Measurements from ENCODE around the gene TAOK2.

The TAOK2 gene

DNA sequence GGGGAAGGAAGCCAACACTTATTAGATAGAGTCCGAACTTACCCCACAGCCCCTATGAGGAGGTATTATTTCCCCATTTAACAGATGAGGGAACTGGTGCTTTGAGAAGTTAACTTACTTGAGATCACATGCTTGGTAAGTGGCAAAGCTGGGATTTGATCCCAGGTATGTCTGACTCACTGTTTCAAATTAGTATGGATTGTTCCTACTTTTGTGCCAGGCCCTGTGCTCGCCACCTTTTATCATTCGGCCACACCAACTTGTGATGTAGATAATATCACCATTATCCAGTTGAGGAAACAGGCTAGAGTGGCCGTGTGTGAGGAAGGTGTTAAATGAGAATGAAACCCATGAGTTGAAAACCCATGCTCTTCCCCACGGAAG is 11.1 kb downstream of the TAOK2 start:
- Histone ChIP-seq H3K9ac (ENCODE audit: low read depth, low read length) (no peak overlapping the region), H3K9me3 (ENCODE audit: control insufficient read depth, insufficient read depth, low read length) (no peaks in the 10 kb centered on the region), H3K27me3 (ENCODE audit: control insufficient read depth, insufficient read depth, low read length) (no peaks in the 10 kb centered on the region), H3K4me1 (ENCODE audit: control insufficient read depth, insufficient read depth, low read length) (no peaks in the 10 kb centered on the region), H3K36me3 (ENCODE audit: control insufficient read depth, insufficient read depth, low read length) (peaks cover 74% of the 10 kb centered on the region), H3K4me3 (ENCODE audit: low read depth, low read length) (no peak overlapping the region)

GRCh38 chr16:29985271-29985811 is 11.7 kb downstream of the TAOK2 start:
- Histone ChIP-seq H3K9me3 (ENCODE audit: control insufficient read depth, insufficient read depth, low read length) (no peaks in the 10 kb centered on the region), H3K4me1 (ENCODE audit: control insufficient read depth, insufficient read depth, low read length) (no peaks in the 10 kb centered on the region), H3K4me3 (ENCODE audit: low read depth, low read length) (no peak overlapping the region), H3K9ac (ENCODE audit: low read depth, low read length) (no peak overlapping the region), H3K36me3 (ENCODE audit: control insufficient read depth, insufficient read depth, low read length) (peaks cover 68% of the 10 kb centered on the region), H3K27me3 (ENCODE audit: control insufficient read depth, insufficient read depth, low read length) (no peaks in the 10 kb centered on the region)

DNA sequence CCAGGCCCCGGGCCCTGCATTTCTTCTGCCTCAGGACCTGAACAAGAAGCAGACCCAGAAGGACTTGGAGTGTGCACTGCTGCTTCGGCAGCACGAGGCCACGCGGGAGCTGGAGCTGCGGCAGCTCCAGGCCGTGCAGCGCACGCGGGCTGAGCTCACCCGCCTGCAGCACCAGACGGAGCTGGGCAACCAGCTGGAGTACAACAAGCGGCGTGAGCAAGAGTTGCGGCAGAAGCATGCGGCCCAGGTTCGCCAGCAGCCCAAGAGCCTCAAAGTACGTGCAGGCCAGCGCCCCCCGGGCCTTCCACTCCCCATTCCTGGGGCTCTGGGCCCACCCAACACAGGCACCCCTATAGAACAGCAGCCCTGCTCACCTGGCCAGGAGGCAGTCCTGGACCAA is 12.6 kb downstream of the TAOK2 start:
- H3K4me1 ChIP-seq (ENCODE audit: control insufficient read depth, insufficient read depth, low read length): no peaks in the 10 kb centered on the region
- no peaks in the 10 kb centered on the region for H3K9me3 ChIP-seq (ENCODE audit: control insufficient read depth, insufficient read depth, low read length)
- no peak overlapping the region for H3K4me3 ChIP-seq (ENCODE audit: low read depth, low read length)
- no peaks in the 10 kb centered on the region for H3K27me3 ChIP-seq (ENCODE audit: control insufficient read depth, insufficient read depth, low read length)
- H3K9ac ChIP-seq (ENCODE audit: low read depth, low read length): no peak overlapping the region
- peaks cover 66% of the 10 kb centered on the region for H3K36me3 ChIP-seq (ENCODE audit: control insufficient read depth, insufficient read depth, low read length)

- H3K9ac ChIP-seq (ENCODE audit: low read depth, low read length): no peak overlapping the region
- H3K27me3 ChIP-seq (ENCODE audit: control insufficient read depth, insufficient read depth, low read length): no peaks in the 10 kb centered on the region
- H3K4me1 ChIP-seq (ENCODE audit: control insufficient read depth, insufficient read depth, low read length): no peaks in the 10 kb centered on the region
- H3K36me3 ChIP-seq (ENCODE audit: control insufficient read depth, insufficient read depth, low read length): peaks cover 66% of the 10 kb centered on the region
- H3K4me3 ChIP-seq (ENCODE audit: low read depth, low read length): no peak overlapping the region
- H3K9me3 ChIP-seq (ENCODE audit: control insufficient read depth, insufficient read depth, low read length): no peaks in the 10 kb centered on the region
Observed at GRCh38 chr16:29986931-29987330, 13.3 kb downstream of the TAOK2 start.

- no peak overlapping the region for H3K9ac ChIP-seq (ENCODE audit: low read depth, low read length)
- no peaks in the 10 kb centered on the region for H3K27me3 ChIP-seq (ENCODE audit: control insufficient read depth, insufficient read depth, low read length)
- H3K36me3 ChIP-seq (ENCODE audit: control insufficient read depth, insufficient read depth, low read length): peaks cover 65% of the 10 kb centered on the region
Observed at GRCh38 chr16:29987371-29988085, 13.9 kb downstream of the TAOK2 start.

GRCh38 chr16:29988346-29989075 is 14.8 kb downstream of the TAOK2 start:
- no peak overlapping the region for H3K9ac ChIP-seq (ENCODE audit: low read depth, low read length)
- H3K4me1 ChIP-seq (ENCODE audit: control insufficient read depth, insufficient read depth, low read length): no peaks in the 10 kb centered on the region
- H3K36me3 ChIP-seq (ENCODE audit: control insufficient read depth, insufficient read depth, low read length): peaks cover 64% of the 10 kb centered on the region

More at GRCh38 chr16:29987371-29988085, 13.9 kb downstream of the TAOK2 start:
- Histone ChIP-seq H3K4me3 (ENCODE audit: low read depth, low read length) (no peak overlapping the region), H3K4me1 (ENCODE audit: control insufficient read depth, insufficient read depth, low read length) (no peaks in the 10 kb centered on the region), H3K9me3 (ENCODE audit: control insufficient read depth, insufficient read depth, low read length) (no peaks in the 10 kb centered on the region)

DNA sequence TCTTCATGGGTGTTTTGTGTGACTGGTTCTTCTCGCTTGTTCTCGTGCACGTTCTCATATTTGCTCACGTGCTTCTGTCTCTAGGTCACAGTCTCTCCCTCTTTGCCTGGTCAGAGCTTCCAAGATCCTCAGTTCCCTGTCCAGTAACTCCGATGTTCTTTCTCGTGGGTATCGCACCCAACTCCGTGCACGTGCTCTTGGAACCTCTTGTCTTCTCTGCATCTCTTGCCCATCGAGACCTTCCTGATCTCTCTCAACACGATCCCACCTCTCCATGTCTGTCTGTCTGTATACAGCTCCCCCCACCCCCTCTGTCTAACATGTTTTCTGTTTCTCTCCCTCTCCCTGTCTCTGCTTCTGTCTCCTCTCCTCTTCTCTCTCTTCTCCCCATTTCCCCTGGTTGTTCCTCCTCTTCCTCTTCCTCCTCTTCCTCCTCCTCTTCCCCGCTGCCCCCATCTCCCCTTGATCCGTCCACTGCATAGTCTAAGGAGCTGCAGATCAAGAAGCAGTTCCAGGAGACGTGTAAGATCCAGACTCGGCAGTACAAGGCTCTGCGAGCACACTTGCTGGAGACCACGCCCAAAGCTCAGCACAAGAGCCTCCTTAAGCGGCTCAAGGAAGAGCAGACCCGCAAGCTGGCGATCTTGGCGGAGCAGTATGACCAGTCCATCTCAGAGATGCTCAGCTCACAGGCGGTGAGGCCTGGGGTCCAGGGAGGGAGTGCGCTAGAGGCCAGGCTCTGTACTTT is 15.6 kb downstream of the TAOK2 start:
- no peak overlapping the region for H3K4me3 ChIP-seq (ENCODE audit: low read depth, low read length)
- no peaks in the 10 kb centered on the region for H3K27me3 ChIP-seq (ENCODE audit: control insufficient read depth, insufficient read depth, low read length)
- H3K36me3 ChIP-seq (ENCODE audit: control insufficient read depth, insufficient read depth, low read length): peaks cover 58% of the 10 kb centered on the region
- no peak overlapping the region for H3K9ac ChIP-seq (ENCODE audit: low read depth, low read length)
- H3K9me3 ChIP-seq (ENCODE audit: control insufficient read depth, insufficient read depth, low read length): no peaks in the 10 kb centered on the region
- no peaks in the 10 kb centered on the region for H3K4me1 ChIP-seq (ENCODE audit: control insufficient read depth, insufficient read depth, low read length)

More at GRCh38 chr16:29988346-29989075, 14.8 kb downstream of the TAOK2 start:
- Histone ChIP-seq H3K9me3 (ENCODE audit: control insufficient read depth, insufficient read depth, low read length) (no peaks in the 10 kb centered on the region), H3K27me3 (ENCODE audit: control insufficient read depth, insufficient read depth, low read length) (no peaks in the 10 kb centered on the region), H3K4me3 (ENCODE audit: low read depth, low read length) (no peak overlapping the region)

DNA sequence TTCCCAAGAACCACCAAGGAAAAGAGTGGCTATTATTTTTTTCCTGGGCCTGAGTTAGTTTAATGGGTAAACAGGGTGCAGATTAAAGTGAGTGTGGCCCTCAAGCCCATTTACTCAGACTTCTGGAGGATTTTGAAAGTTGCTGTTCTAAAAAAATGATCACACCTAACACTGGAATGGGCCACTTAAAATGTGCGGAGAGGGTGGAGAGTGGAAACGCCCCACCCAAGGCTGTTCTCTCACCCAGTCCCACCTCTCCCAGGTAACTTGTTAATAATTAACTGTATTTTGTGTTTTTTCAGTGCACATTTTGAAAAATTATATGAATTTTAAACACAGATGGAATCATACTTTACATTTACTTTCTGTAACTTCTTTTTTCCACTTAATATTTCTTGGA is 16.4 kb downstream of the TAOK2 start:
- Histone ChIP-seq H3K9me3 (ENCODE audit: control insufficient read depth, insufficient read depth, low read length) (no peaks in the 10 kb centered on the region), H3K4me3 (ENCODE audit: low read depth, low read length) (no peak overlapping the region), H3K27me3 (ENCODE audit: control insufficient read depth, insufficient read depth, low read length) (no peaks in the 10 kb centered on the region), H3K4me1 (ENCODE audit: control insufficient read depth, insufficient read depth, low read length) (peaks cover 3% of the 10 kb centered on the region), H3K36me3 (ENCODE audit: control insufficient read depth, insufficient read depth, low read length) (peaks cover 51% of the 10 kb centered on the region), H3K9ac (ENCODE audit: low read depth, low read length) (no peak overlapping the region)

DNA sequence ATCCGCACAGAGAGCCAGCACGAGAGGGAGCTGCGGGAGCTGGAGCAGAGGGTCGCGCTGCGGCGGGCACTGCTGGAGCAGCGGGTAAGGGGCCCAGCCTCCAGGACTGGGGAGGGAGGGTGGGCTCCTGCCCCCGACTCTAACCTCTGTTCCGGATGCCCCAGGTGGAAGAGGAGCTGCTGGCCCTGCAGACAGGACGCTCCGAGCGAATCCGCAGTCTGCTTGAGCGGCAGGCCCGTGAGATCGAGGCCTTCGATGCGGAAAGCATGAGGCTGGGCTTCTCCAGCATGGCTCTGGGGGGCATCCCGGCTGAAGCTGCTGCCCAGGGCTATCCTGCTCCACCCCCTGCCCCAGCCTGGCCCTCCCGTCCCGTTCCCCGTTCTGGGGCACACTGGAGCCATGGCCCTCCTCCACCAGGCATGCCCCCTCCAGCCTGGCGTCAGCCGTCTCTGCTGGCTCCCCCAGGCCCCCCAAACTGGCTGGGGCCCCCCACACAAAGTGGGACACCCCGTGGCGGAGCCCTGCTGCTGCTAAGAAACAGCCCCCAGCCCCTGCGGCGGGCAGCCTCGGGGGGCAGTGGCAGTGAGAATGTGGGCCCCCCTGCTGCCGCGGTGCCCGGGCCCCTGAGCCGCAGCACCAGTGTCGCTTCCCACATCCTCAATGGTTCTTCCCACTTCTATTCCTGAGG is 17.4 kb downstream of the TAOK2 start:
- H3K9ac ChIP-seq (ENCODE audit: low read depth, low read length): no peak overlapping the region
- H3K9me3 ChIP-seq (ENCODE audit: control insufficient read depth, insufficient read depth, low read length): no peaks in the 10 kb centered on the region
- peaks cover 42% of the 10 kb centered on the region for H3K36me3 ChIP-seq (ENCODE audit: control insufficient read depth, insufficient read depth, low read length)
- H3K4me3 ChIP-seq (ENCODE audit: low read depth, low read length): no peak overlapping the region
- H3K27me3 ChIP-seq (ENCODE audit: control insufficient read depth, insufficient read depth, low read length): no peaks in the 10 kb centered on the region
- peaks cover 3% of the 10 kb centered on the region for H3K4me1 ChIP-seq (ENCODE audit: control insufficient read depth, insufficient read depth, low read length)

- Histone ChIP-seq H3K36me3 (ENCODE audit: control insufficient read depth, insufficient read depth, low read length) (peaks cover 37% of the 10 kb centered on the region), H3K9ac (ENCODE audit: low read depth, low read length) (no peak overlapping the region), H3K4me3 (ENCODE audit: low read depth, low read length) (no peak overlapping the region), H3K4me1 (ENCODE audit: control insufficient read depth, insufficient read depth, low read length) (peaks cover 3% of the 10 kb centered on the region), H3K27me3 (ENCODE audit: control insufficient read depth, insufficient read depth, low read length) (no peaks in the 10 kb centered on the region), H3K9me3 (ENCODE audit: control insufficient read depth, insufficient read depth, low read length) (no peaks in the 10 kb centered on the region)
Observed at GRCh38 chr16:29991571-29991904, 17.9 kb downstream of the TAOK2 start.

GRCh38 chr16:29992344-29992967 is 18.8 kb downstream of the TAOK2 start:
- H3K27me3 ChIP-seq (ENCODE audit: control insufficient read depth, insufficient read depth, low read length): no peaks in the 10 kb centered on the region
- no peak overlapping the region for H3K9ac ChIP-seq (ENCODE audit: low read depth, low read length)
- no peaks in the 10 kb centered on the region for H3K9me3 ChIP-seq (ENCODE audit: control insufficient read depth, insufficient read depth, low read length)
- no peak overlapping the region for H3K4me3 ChIP-seq (ENCODE audit: low read depth, low read length)
- peaks cover 33% of the 10 kb centered on the region for H3K36me3 ChIP-seq (ENCODE audit: control insufficient read depth, insufficient read depth, low read length)
- peaks cover 3% of the 10 kb centered on the region for H3K4me1 ChIP-seq (ENCODE audit: control insufficient read depth, insufficient read depth, low read length)

Data from iPS-15b (cell line).